ENCODE data around the gene DAB2IP. TPM values are rescaled to one million over a fixed set of nuclear protein-coding genes. Genes with fewer than 3 reads are reported as not detected.

DAB2IP gene
- total RNA-seq, 1 experiment from 2014 or later, result 31.0 TPM

- no peaks in the 10 kb centered on the region for H3K36me3 ChIP-seq (ENCODE audit: control insufficient read depth in 1 of 2, insufficient read depth in 2 of 2, low read length in 2 of 2)
- ChIA-PET RAD21 (ENCODE audit: low non-redundant PET in 1 of 2, low total read pairs in 2 of 2, uncharacterized antibody in 2 of 2, unreplicated experiment in 2 of 2) (no interaction called here), POLR2A (no interaction called here), CTCF (no interaction called here)
- no peaks in the 10 kb centered on the region for H3K27me3 ChIP-seq (ENCODE audit: insufficient read depth, low read length)
- no peak overlapping the region for H2AFZ ChIP-seq (ENCODE audit: low read depth, low read length, poor library complexity, severe bottlenecking)
- ATAC-seq, result no peak
- no peak overlapping the region for H3K27ac ChIP-seq (ENCODE audit: low read depth, low read length)
- no peaks in the 10 kb centered on the region for H3K9me3 ChIP-seq (ENCODE audit: control insufficient read depth in 1 of 2, insufficient read depth in 1 of 2, low read depth in 1 of 2, low read length in 2 of 2)
- BruUV-seq (replicated peaks), result no TSS peak
- no peak overlapping the region for H3K9ac ChIP-seq (ENCODE audit: low read length)
- H3K4me2 ChIP-seq (ENCODE audit: low read length), result no peak overlapping the region
- H4K20me1 ChIP-seq (ENCODE audit: insufficient read depth), result no peaks in the 10 kb centered on the region
- no peak overlapping the region for H3K4me3 ChIP-seq (replicated peaks in 1 of 2; ENCODE audit: low read depth in 1 of 2, low read length in 2 of 2)
- no peaks in the 10 kb centered on the region for H3K79me2 ChIP-seq (ENCODE audit: insufficient read depth, low read length)
- TF ChIP-seq CTCF (IDR thresholded peaks at IDR 0.05 in 2 of 3, conservative IDR thresholded peaks at IDR 0.05 in 1 of 3; ENCODE audit: borderline replicate concordance in 1 of 3, insufficient read depth in 1 of 3, low read depth in 2 of 3, low read length in 2 of 3) (no peak), TCF7L2 (IDR thresholded peaks at IDR 0.05; ENCODE audit: borderline replicate concordance, extremely low read depth, insufficient read depth, insufficient read length) (no peak)
- no peaks in the 10 kb centered on the region for H3K9me2 ChIP-seq (ENCODE audit: insufficient read depth)
- DNase-seq (ENCODE audit: low read depth, low spot score), result no peak
- intact Hi-C loops (cut with micrococcal nuclease), result loop anchor here (5.0 kb wide), 1 partner anchor 39 kb away; no protein-coding TSS in a partner anchor
- H3K4me1 ChIP-seq (ENCODE audit: control insufficient read depth in 1 of 2, insufficient read depth in 2 of 2, low read length in 2 of 2), result no peaks in the 10 kb centered on the region
Observed at GRCh38 chr9:121681404-121681803, 30.0 kb downstream of the DAB2IP start.

GRCh38 chr9:121682201-121682600, 30.8 kb downstream of the DAB2IP start:
- no peaks in the 10 kb centered on the region for H3K9me2 ChIP-seq (ENCODE audit: insufficient read depth)
- no peaks in the 10 kb centered on the region for H4K20me1 ChIP-seq (ENCODE audit: insufficient read depth)
- no peak overlapping the region for H3K27ac ChIP-seq (ENCODE audit: low read depth, low read length)
- H3K4me3 ChIP-seq (replicated peaks in 1 of 2; ENCODE audit: low read depth in 1 of 2, low read length in 2 of 2), result no peak overlapping the region
- ChIA-PET CTCF (interaction anchor here (2.6 kb wide), 1 partner anchor 14 kb away, joined by 11 read pairs; no protein-coding TSS in a partner anchor), RAD21 (ENCODE audit: low non-redundant PET in 1 of 2, low total read pairs in 2 of 2, uncharacterized antibody in 2 of 2, unreplicated experiment in 2 of 2) (no interaction called here), POLR2A (no interaction called here)
- H3K79me2 ChIP-seq (ENCODE audit: insufficient read depth, low read length), result no peaks in the 10 kb centered on the region
- DNase-seq (ENCODE audit: low read depth, low spot score) (no peak), ATAC-seq (no peak)
- no TSS peak for BruUV-seq (replicated peaks)
- no peaks in the 10 kb centered on the region for H3K9me3 ChIP-seq (ENCODE audit: control insufficient read depth in 1 of 2, insufficient read depth in 1 of 2, low read depth in 1 of 2, low read length in 2 of 2)
- H3K9ac ChIP-seq (ENCODE audit: low read length), result no peak overlapping the region
- no peak overlapping the region for H2AFZ ChIP-seq (ENCODE audit: low read depth, low read length, poor library complexity, severe bottlenecking)
- H3K36me3 ChIP-seq (ENCODE audit: control insufficient read depth in 1 of 2, insufficient read depth in 2 of 2, low read length in 2 of 2), result no peaks in the 10 kb centered on the region
- H3K4me2 ChIP-seq (ENCODE audit: low read length), result no peak overlapping the region
- H3K4me1 ChIP-seq (ENCODE audit: control insufficient read depth in 1 of 2, insufficient read depth in 2 of 2, low read length in 2 of 2), result peaks cover 0 to 7% of the 10 kb centered on the region in 2 experiments; a peak in 1 of 4 replicates
- intact Hi-C loops (cut with micrococcal nuclease), result loop anchor here (5.0 kb wide), 1 partner anchor 40 kb away; no protein-coding TSS in a partner anchor
- H3K27me3 ChIP-seq (ENCODE audit: insufficient read depth, low read length), result no peaks in the 10 kb centered on the region
- TF ChIP-seq ATF3 (IDR thresholded peaks at IDR 0.05) (no peak), EGR1 (IDR thresholded peaks at IDR 0.05; ENCODE audit: low read depth) (no peak), POLR2AphosphoS5 (IDR thresholded peaks at IDR 0.05; ENCODE audit: low read depth, low read length) (no peak), REST (IDR thresholded peaks at IDR 0.05; ENCODE audit: low read depth) (no peak), MAX (IDR thresholded peaks at IDR 0.05) (no peak), SIN3A (IDR thresholded peaks at IDR 0.05; ENCODE audit: low read depth) (no peak), SP1 (IDR thresholded peaks at IDR 0.05; ENCODE audit: low read depth) (no peak), TCF7L2 (IDR thresholded peaks at IDR 0.05; ENCODE audit: borderline replicate concordance, extremely low read depth, insufficient read depth, insufficient read length) (no peak), CEBPB (IDR thresholded peaks at IDR 0.05; ENCODE audit: low read depth) (no peak), EZH2phosphoT487 (IDR thresholded peaks at IDR 0.05; ENCODE audit: borderline replicate concordance) (no peak), ZNF274 (IDR thresholded peaks at IDR 0.05; ENCODE audit: low read depth, low read length) (no peak), YY1 (IDR thresholded peaks at IDR 0.05; ENCODE audit: extremely low read depth, insufficient replicate concordance, low read depth, low read length) (no peak), EZH2 (IDR thresholded peaks at IDR 0.05) (no peak)

All from HCT116 (cell line).